Endodermal cell (in vitro differentiated cells): ENCODE data around the gene SLX4IP. TPM values are rescaled to one million over a fixed set of nuclear protein-coding genes. Genes with fewer than 3 reads are reported as not detected.

Experiments
- DNase-seq: peaks from one replicate; pipeline ENCODE4 v3.0.0-alpha.2; 2017
- H3K27ac ChIP-seq: 2 replicates; pipeline ENCODE4 v1.5.1; 2013; ENCODE audit warnings: mild to moderate bottlenecking, low read depth, low read length, moderate library complexity
- H3K27me3 ChIP-seq: 2 replicates; pipeline ENCODE4 v1.6.1; 2013; ENCODE audit warnings: mild to moderate bottlenecking, low read length, moderate library complexity; ENCODE audit not compliant: insufficient read depth, control insufficient read depth, poor library complexity, severe bottlenecking
- H3K36me3 ChIP-seq: 2 replicates; pipeline ENCODE4 v1.7.0; 2013; ENCODE audit warnings: mild to moderate bottlenecking, low read length, moderate library complexity; ENCODE audit not compliant: control insufficient read depth, insufficient read depth
- H3K4me1 ChIP-seq: one replicate; pipeline ENCODE4 v1.7.0; 2013; ENCODE audit warnings: low read length; ENCODE audit not compliant: control insufficient read depth, insufficient read depth
- H3K4me3 ChIP-seq: 2 replicates; pipeline ENCODE4 v1.5.1; 2013; ENCODE audit warnings: mild to moderate bottlenecking, low read length, moderate library complexity
- H3K9ac ChIP-seq: 2 replicates; pipeline ENCODE4 v1.6.1; 2013; ENCODE audit warnings: mild to moderate bottlenecking, low read length, moderate library complexity; ENCODE audit not compliant: poor library complexity, severe bottlenecking; ENCODE audit errors: extremely low read depth
- H3K9me3 ChIP-seq: 2 replicates; pipeline ENCODE4 v1.6.1; 2013; ENCODE audit warnings: mild to moderate bottlenecking, low read length, moderate library complexity; ENCODE audit not compliant: control insufficient read depth
- H3K27ac Mint-ChIP-seq: 2 replicates; pipeline ENCODE4 v1.8.0; 2020; ENCODE audit warnings: mixed read lengths
- H3K27me3 Mint-ChIP-seq: 2 replicates; pipeline ENCODE4 v1.8.0; 2021; ENCODE audit warnings: mild to moderate bottlenecking, mixed read lengths; ENCODE audit not compliant: insufficient read depth
- H3K36me3 Mint-ChIP-seq: 2 replicates; pipeline ENCODE4 v1.8.0; 2020; ENCODE audit warnings: low read depth, mixed read lengths
- H3K4me1 Mint-ChIP-seq: 2 replicates; pipeline ENCODE4 v1.8.0; 2020; ENCODE audit warnings: mixed read lengths
- H3K4me3 Mint-ChIP-seq: 2 replicates; pipeline ENCODE4 v1.8.0; 2020; ENCODE audit warnings: mild to moderate bottlenecking, moderate library complexity, mixed read lengths
- H3K9me3 Mint-ChIP-seq: 2 replicates; pipeline ENCODE4 v1.8.0; 2020; ENCODE audit warnings: mild to moderate bottlenecking, mixed read lengths
- WGBS, 2 experiments: methylation state at CpG; one replicate each; pipeline versions ENCODE4 v1.1.5 to v1.1.7; 2013; ENCODE audit warnings: missing lambda C conversion rate in 2 of 2, mixed read lengths in 1 of 2; ENCODE audit not compliant: insufficient coverage in 1 of 2, insufficient read length in 1 of 2; 5-methylcytosine and 5-hydroxymethylcytosine counted together
- microRNA-seq: library from miRNA; unstranded; fragments of <30 nt; microRNA quantifications from one replicate; pipeline ENCODE4 v1.2.0, GENCODE V29; 2020; ENCODE audit warnings: borderline microRNAs expressed
- total RNA-seq, 2 donors: library from RNA; stranded (reverse); fragmentation: NEBNext Ultra II Directional in 1 of 2; extraction: Animal tissue kit (Norgen Biotek cat#: 25700) in 1 of 2; gene quantifications; 2 replicates in 1 of 2; 3 replicates in 1 of 2; pipeline ENCODE4 v1.2.1, GENCODE V29; 2021
- TF ChIP-seq, protein P1 (sequence below): fragments of 200-600 bp; sonication (generic); conservative IDR thresholded peaks from 2 replicates; pipeline ENCODE4 v1.5.0; 2021; ENCODE audit warnings: antibody characterized with exemption, mild to moderate bottlenecking

SLX4IP gene
- total RNA-seq, 2 donors from 2014 or later = 9.2 to 9.5 TPM

DNA sequence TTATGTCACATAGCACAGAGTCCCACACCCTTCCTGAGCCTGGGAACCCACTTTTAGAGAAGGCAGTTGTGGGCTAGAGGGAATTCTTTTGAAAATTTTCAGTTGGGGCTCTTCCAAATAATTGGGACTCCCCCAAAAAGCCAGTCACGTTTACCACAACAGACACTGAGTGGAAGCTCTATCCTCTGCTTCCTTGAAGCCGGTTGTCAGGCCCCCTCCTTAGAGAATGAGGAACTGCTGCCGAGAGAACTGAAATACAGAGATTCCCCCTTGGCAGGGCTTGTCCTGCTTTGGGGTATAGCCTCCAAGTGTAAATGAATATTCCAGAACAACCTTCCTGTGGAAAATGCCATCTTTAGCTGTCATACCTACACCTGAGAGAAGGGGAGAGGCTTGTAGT, 241.4 kb downstream of the SLX4IP start:
- Histone ChIP-seq H3K9ac (no peak overlapping the region), H3K4me3 (no peak overlapping the region), H3K4me1 (peaks cover 3% of the 10 kb centered on the region), H3K27ac (no peak overlapping the region), H3K27me3 (peaks cover 23% of the 10 kb centered on the region), H3K9me3 (no peaks in the 10 kb centered on the region), H3K36me3 (no peaks in the 10 kb centered on the region)
- Mint-ChIP-seq H3K4me1 (peaks cover 7% of the 10 kb centered on the region), H3K27me3 (peaks cover 43% of the 10 kb centered on the region), H3K27ac (no peak overlapping the region), H3K36me3 (no peaks in the 10 kb centered on the region), H3K4me3 (no peak overlapping the region), H3K9me3 (no peaks in the 10 kb centered on the region)
- 83% methylated on average over 2 to 3 of the region's 3 CpGs for WGBS, 2 experiments
- TF ChIP-seq, protein P1, sequence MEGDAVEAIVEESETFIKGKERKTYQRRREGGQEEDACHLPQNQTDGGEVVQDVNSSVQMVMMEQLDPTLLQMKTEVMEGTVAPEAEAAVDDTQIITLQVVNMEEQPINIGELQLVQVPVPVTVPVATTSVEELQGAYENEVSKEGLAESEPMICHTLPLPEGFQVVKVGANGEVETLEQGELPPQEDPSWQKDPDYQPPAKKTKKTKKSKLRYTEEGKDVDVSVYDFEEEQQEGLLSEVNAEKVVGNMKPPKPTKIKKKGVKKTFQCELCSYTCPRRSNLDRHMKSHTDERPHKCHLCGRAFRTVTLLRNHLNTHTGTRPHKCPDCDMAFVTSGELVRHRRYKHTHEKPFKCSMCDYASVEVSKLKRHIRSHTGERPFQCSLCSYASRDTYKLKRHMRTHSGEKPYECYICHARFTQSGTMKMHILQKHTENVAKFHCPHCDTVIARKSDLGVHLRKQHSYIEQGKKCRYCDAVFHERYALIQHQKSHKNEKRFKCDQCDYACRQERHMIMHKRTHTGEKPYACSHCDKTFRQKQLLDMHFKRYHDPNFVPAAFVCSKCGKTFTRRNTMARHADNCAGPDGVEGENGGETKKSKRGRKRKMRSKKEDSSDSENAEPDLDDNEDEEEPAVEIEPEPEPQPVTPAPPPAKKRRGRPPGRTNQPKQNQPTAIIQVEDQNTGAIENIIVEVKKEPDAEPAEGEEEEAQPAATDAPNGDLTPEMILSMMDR = no peak
- DNase-seq = no peak

Small RNA genes lying within 50 kb of the gene (microRNA-seq; reads per million reads assigned to microRNA genes)
- not detected for gene MIR6870

Other genes starting within 250 kb of the SLX4IP start
- gene SNAP25, start 216.5 kb upstream of the SLX4IP start, total RNA-seq = under 1 TPM in 1 of 2 donors, not detected in 1; 0.11 TPM
- gene MKKS, start 1.1 kb upstream of the SLX4IP start, total RNA-seq = 10 to 100 TPM; 13.2 to 13.8 TPM
- 10 to 100 TPM in 1 of 2 donors, 1 to 10 TPM in 1; 6.8 to 19.7 TPM for gene JAG1, start 238.7 kb downstream of the SLX4IP start, total RNA-seq